Hepatocyte (in vitro differentiated cells): Measurements from ENCODE around the gene DIP2C. TPM values are rescaled to one million over a fixed set of nuclear protein-coding genes. Genes with fewer than 3 reads are reported as not detected.

Experiments
- DNase-seq: peaks from one replicate; pipeline ENCODE4 v3.0.0-alpha.2; 2016; ENCODE audit warnings: low spot score
- H2AFZ ChIP-seq: fragments of 200-600 bp; sonication (generic); 2 replicates; pipeline ENCODE4 v1.6.0; 2016; ENCODE audit warnings: antibody characterized with exemption, mild to moderate bottlenecking
- H3K27ac ChIP-seq: fragments of 200-600 bp; sonication (generic); 2 replicates; pipeline ENCODE4 v1.5.1; 2016; ENCODE audit warnings: mild to moderate bottlenecking
- H3K27me3 ChIP-seq: fragments of 200-600 bp; sonication (generic); 2 replicates; pipeline ENCODE4 v1.6.1; 2016
- H3K36me3 ChIP-seq: fragments of 200-600 bp; sonication (generic); replicated peaks from 2 replicates; pipeline ENCODE4 v1.5.1; 2016; ENCODE audit warnings: low read depth; ENCODE audit not compliant: insufficient read depth
- H3K4me1 ChIP-seq: fragments of 200-600 bp; sonication (generic); 2 replicates; pipeline ENCODE4 v1.5.1; 2016; ENCODE audit warnings: mild to moderate bottlenecking, moderate library complexity; ENCODE audit not compliant: insufficient read depth
- H3K4me2 ChIP-seq: fragments of 200-600 bp; sonication (generic); 2 replicates; pipeline ENCODE4 v1.6.0; 2016
- H3K4me3 ChIP-seq: fragments of 200-600 bp; sonication (generic); 2 replicates; pipeline ENCODE4 v1.5.1; 2016; ENCODE audit warnings: mild to moderate bottlenecking
- H3K79me2 ChIP-seq: fragments of 200-600 bp; sonication (generic); 2 replicates; pipeline ENCODE4 v1.6.0; 2017; ENCODE audit warnings: mild to moderate bottlenecking
- H3K9me2 ChIP-seq: fragments of 200-600 bp; sonication (generic); replicated peaks from 2 replicates; pipeline ENCODE4 v1.6.0; 2017; ENCODE audit warnings: mild to moderate bottlenecking; ENCODE audit not compliant: insufficient read depth
- H3K9me3 ChIP-seq: fragments of 200-600 bp; sonication (generic); 2 replicates; pipeline ENCODE4 v1.5.1; 2016; ENCODE audit warnings: low read depth, mild to moderate bottlenecking
- H4K20me1 ChIP-seq: fragments of 200-600 bp; sonication (generic); 2 replicates; pipeline ENCODE4 v1.6.0; 2016; ENCODE audit warnings: mild to moderate bottlenecking; ENCODE audit not compliant: insufficient read depth, poor library complexity, severe bottlenecking
- EZH2 ChIP-seq: fragments of 200-600 bp; sonication (generic); IDR thresholded peaks from 2 replicates; pipeline ENCODE4 v1.6.1; 2016; ENCODE audit warnings: antibody characterized with exemption, mild to moderate bottlenecking, borderline replicate concordance
- EZH2phosphoT487 ChIP-seq: fragments of 200-600 bp; sonication (generic); IDR thresholded peaks from one replicate; pipeline ENCODE4 v1.6.1; 2018; ENCODE audit warnings: antibody characterized with exemption, mild to moderate bottlenecking, low read depth, moderate library complexity; ENCODE audit not compliant: unreplicated experiment, severe bottlenecking
- WGBS: methylation state at CpG from one replicate; pipeline ENCODE4 v1.1.6; 2016; ENCODE audit warnings: low lambda C conversion rate; ENCODE audit errors: missing lambda C conversion rate; 5-methylcytosine and 5-hydroxymethylcytosine counted together
- polyA plus RNA-seq: library from polyadenylated mRNA; unstranded; fragments of >200 nt; fragmentation: Nextera tagmentation; extraction: Ambion mirVana; gene quantifications from 2 replicates; pipeline ENCODE4 v1.2.1, GENCODE V29; 2016
- total RNA-seq: library from RNA; depleted of rRNA; stranded (reverse); fragments of >200 nt; gene quantifications from 2 replicates; pipeline ENCODE4 v1.2.3, GENCODE V29; 2014
- TF ChIP-seq, protein P1 (sequence below): fragments of 200-600 bp; sonication (generic); IDR thresholded peaks from 2 replicates; pipeline ENCODE4 v1.5.1; 2016; ENCODE audit warnings: antibody characterized with exemption, mild to moderate bottlenecking; ENCODE audit not compliant: poor library complexity

The DIP2C gene
- total and polyA plus RNA-seq, 2 experiments from 2014 or later: 11.1 to 12.8 TPM

DNA sequence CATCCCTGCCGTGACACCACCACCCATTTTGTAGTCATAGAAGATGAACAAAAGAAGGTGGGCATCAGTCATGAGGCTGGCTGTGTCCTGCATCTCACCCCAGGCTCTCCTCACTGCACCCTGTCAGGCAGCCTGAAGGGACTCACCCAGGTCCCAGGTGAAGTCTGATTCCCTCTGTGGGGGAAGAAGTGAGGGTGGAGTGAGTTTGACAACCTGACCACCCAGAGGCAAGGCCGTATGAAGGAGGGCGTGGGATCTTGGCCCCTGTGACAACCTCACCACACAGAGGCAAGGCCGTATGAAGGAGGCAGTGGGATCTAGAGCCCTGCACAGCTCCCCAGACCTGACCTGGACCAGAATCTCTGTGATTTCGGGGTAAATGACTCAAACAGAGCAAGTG, 152.5 kb downstream of the DIP2C start:
- Histone ChIP-seq H2AFZ (no peak overlapping the region), H3K4me1 (peaks cover 4% of the 10 kb centered on the region), H3K4me2 (no peak overlapping the region), H4K20me1 (peaks cover 34% of the 10 kb centered on the region), H3K27ac (no peak overlapping the region), H3K9me3 (no peaks in the 10 kb centered on the region), H3K79me2 (peaks cover 72% of the 10 kb centered on the region), H3K36me3 (no peaks in the 10 kb centered on the region), H3K9me2 (no peaks in the 10 kb centered on the region), H3K4me3 (no peak overlapping the region), H3K27me3 (no peaks in the 10 kb centered on the region)
- WGBS: 89% methylated on average over 5 of the region's 5 CpGs
- TF ChIP-seq EZH2phosphoT487 (no peak), EZH2 (no peak)
- TF ChIP-seq, protein P1, sequence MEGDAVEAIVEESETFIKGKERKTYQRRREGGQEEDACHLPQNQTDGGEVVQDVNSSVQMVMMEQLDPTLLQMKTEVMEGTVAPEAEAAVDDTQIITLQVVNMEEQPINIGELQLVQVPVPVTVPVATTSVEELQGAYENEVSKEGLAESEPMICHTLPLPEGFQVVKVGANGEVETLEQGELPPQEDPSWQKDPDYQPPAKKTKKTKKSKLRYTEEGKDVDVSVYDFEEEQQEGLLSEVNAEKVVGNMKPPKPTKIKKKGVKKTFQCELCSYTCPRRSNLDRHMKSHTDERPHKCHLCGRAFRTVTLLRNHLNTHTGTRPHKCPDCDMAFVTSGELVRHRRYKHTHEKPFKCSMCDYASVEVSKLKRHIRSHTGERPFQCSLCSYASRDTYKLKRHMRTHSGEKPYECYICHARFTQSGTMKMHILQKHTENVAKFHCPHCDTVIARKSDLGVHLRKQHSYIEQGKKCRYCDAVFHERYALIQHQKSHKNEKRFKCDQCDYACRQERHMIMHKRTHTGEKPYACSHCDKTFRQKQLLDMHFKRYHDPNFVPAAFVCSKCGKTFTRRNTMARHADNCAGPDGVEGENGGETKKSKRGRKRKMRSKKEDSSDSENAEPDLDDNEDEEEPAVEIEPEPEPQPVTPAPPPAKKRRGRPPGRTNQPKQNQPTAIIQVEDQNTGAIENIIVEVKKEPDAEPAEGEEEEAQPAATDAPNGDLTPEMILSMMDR: no peak
- no peak for DNase-seq

DNA sequence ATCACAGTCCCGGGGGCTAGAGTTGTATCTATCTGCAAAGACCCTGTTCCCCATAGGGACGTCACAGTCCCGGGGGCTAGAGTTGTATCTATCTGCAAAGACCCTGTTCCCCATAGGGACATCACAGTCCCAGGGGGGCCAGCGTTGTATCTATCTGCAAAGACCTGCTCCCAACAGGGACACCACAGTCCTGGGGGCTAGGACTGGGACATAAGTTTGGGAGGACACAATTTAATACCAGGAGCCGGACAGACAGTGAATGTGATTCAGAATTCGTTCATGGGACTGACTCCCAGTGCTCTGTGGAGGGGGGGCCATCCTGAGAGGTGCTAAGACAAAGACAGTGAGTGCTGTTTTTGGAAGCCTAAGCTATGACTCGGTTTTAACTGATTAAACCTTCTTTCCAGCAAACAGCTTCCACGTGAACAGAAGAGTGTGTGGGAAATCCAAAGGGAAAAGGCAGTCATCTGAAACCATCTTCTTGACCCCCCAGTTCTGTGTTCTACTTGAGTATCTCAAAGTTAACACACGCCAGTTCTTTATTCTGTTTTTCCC, 153.0 kb downstream of the DIP2C start:
- WGBS: 93% methylated on average over 9 of the region's 9 CpGs
- no peak overlapping the region for H3K4me3 ChIP-seq
- no peak overlapping the region for H3K4me2 ChIP-seq

DNA sequence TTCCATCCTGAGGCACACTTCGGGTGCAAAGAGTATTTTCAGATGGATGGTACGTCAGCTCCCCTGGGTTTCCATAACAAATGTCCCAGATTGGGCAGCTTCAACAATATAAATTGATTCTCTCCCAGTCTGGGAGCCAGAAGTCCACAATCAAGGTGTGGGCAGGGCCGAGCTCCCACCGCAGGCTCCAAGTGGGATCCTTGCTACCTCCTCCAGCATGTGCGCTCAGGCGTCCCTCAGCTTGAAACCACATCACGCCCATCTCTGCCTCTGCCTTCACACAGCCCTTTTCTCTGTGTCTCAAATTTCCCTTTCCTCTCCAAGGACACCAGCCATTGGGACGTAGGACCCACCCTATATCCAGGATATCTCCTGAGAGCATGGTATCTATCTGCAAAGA, 153.5 kb downstream of the DIP2C start:
- no peak overlapping the region for H3K27ac ChIP-seq
- peaks cover 73% of the 10 kb centered on the region for H3K79me2 ChIP-seq
- no peaks in the 10 kb centered on the region for H3K36me3 ChIP-seq
- H3K4me1 ChIP-seq: peaks cover 4% of the 10 kb centered on the region
- H3K9me2 ChIP-seq: no peaks in the 10 kb centered on the region
- peaks cover 34% of the 10 kb centered on the region for H4K20me1 ChIP-seq
- no peaks in the 10 kb centered on the region for H3K27me3 ChIP-seq
- 93% methylated on average over 8 of the region's 8 CpGs for WGBS
- TF ChIP-seq, protein P1: no peak
- TF ChIP-seq EZH2: no peak
- TF ChIP-seq EZH2phosphoT487: no peak
- H3K4me2 ChIP-seq: no peak overlapping the region
- no peak for DNase-seq
- no peak overlapping the region for H2AFZ ChIP-seq
- no peaks in the 10 kb centered on the region for H3K9me3 ChIP-seq
- H3K4me3 ChIP-seq: no peak overlapping the region

More for the DNA sequence above, 153.0 kb downstream of the DIP2C start:
- Histone ChIP-seq H3K27me3 (no peaks in the 10 kb centered on the region), H3K27ac (no peak overlapping the region), H3K4me1 (peaks cover 4% of the 10 kb centered on the region), H2AFZ (no peak overlapping the region), H3K9me3 (no peaks in the 10 kb centered on the region), H4K20me1 (peaks cover 33% of the 10 kb centered on the region), H3K36me3 (no peaks in the 10 kb centered on the region), H3K79me2 (peaks cover 72% of the 10 kb centered on the region), H3K9me2 (no peaks in the 10 kb centered on the region)
- TF ChIP-seq EZH2phosphoT487: no peak
- TF ChIP-seq, protein P1: no peak
- TF ChIP-seq EZH2: no peak
- no peak for DNase-seq
